ENCODE data around the gene SORBS2. TPM values are rescaled to one million over a fixed set of nuclear protein-coding genes. Genes with fewer than 3 reads are reported as not detected.

The SORBS2 gene
- total RNA-seq, 4 donors from 2014 or later: 33.4 to 286 (median 47.6) TPM

DNA sequence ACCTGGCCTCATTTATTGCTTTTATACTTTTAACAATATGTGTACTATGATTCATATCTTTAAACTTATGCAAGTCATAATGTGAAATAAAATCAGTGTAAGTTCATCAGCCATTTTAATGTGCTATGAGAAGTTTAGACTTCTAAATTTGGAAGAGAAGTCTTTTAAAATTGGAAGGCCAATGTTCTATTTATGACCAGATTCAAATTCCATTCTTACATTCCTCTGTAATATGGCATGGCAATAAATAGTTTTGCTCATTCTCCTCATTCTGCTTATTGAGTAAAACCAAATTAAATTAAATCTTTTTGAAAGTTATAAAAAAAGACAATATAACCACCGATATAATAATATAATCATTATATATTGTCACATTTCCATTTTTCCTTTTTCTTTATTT, 126.2 kb downstream of the SORBS2 start:
- TF ChIP-seq POLR2A (IDR thresholded peaks at IDR 0.05): no peak
- TF ChIP-seq, protein P1, sequence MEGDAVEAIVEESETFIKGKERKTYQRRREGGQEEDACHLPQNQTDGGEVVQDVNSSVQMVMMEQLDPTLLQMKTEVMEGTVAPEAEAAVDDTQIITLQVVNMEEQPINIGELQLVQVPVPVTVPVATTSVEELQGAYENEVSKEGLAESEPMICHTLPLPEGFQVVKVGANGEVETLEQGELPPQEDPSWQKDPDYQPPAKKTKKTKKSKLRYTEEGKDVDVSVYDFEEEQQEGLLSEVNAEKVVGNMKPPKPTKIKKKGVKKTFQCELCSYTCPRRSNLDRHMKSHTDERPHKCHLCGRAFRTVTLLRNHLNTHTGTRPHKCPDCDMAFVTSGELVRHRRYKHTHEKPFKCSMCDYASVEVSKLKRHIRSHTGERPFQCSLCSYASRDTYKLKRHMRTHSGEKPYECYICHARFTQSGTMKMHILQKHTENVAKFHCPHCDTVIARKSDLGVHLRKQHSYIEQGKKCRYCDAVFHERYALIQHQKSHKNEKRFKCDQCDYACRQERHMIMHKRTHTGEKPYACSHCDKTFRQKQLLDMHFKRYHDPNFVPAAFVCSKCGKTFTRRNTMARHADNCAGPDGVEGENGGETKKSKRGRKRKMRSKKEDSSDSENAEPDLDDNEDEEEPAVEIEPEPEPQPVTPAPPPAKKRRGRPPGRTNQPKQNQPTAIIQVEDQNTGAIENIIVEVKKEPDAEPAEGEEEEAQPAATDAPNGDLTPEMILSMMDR (IDR thresholded peaks at IDR 0.05): no peak
- Histone ChIP-seq H3K36me3 (no peaks in the 10 kb centered on the region), H3K9me3 (no peaks in the 10 kb centered on the region), H3K27me3 (no peaks in the 10 kb centered on the region), H3K27ac (no peak overlapping the region), H3K4me1 (no peaks in the 10 kb centered on the region), H3K4me3 (no peak overlapping the region)
- intact Hi-C loops (cut with DNase I): no loop called here
- no peak for DNase-seq
- WGBS, 2 donors: 76 to 84% methylated on average over 1 of the region's 1 CpG

DNA sequence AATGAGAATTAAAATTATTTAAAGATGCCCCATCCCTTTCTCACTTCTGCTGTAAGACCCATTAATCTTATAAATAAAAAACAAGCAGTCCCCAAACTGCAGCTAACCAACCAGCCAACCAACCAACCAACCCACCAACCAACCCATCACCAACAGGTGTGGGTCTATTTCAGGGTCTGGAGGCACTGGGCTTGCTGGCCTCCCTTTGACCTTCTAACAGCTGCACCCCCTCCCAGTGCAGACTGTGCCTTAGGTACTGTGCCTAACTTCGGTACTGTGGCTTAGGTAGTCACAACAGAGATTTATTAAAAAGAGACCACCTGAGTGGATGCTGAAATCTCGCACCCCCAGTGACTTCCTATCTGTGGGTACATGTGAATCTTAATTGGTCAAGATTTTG, 128.1 kb downstream of the SORBS2 start:
- Histone ChIP-seq H3K4me3 (no peak overlapping the region), H3K9me3 (no peaks in the 10 kb centered on the region), H3K36me3 (no peaks in the 10 kb centered on the region), H3K27ac (no peak overlapping the region), H3K4me1 (no peaks in the 10 kb centered on the region), H3K27me3 (no peaks in the 10 kb centered on the region)
- intact Hi-C loops (cut with DNase I): no loop called here
- no peak for DNase-seq
- TF ChIP-seq POLR2A (IDR thresholded peaks at IDR 0.05): no peak
- TF ChIP-seq, protein P1 (IDR thresholded peaks at IDR 0.05): no peak
- 75 to 89% methylated on average over 2 of the region's 2 CpGs for WGBS, 2 donors

DNA sequence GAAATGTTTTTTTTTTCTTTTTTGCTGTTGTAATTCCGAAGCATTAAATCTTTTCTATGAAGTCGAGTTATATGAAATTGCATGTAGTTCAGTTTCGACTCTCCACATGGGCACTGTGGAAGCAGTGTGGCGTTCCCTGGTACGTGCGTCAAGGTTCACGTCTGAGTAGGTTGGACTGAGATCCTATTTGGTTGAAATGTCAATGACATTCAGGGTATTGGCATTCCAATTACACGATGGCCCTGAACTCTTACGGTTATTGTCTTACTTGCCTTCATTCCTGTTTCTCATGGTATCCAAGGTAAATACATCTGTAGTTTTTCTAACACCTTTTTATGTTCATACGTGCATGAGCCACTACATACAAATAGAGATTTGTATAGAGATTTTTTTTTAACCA, 128.8 kb downstream of the SORBS2 start:
- no peak overlapping the region for H3K4me3 ChIP-seq
- 86% methylated on average over 10 of the region's 10 CpGs for WGBS, 2 donors
- H3K4me1 ChIP-seq: no peaks in the 10 kb centered on the region
- intact Hi-C loops (cut with DNase I): no loop called here
- no peak for TF ChIP-seq POLR2A (IDR thresholded peaks at IDR 0.05)
- TF ChIP-seq, protein P1 (IDR thresholded peaks at IDR 0.05): no peak
- no peaks in the 10 kb centered on the region for H3K36me3 ChIP-seq
- no peak for DNase-seq
- H3K9me3 ChIP-seq: no peaks in the 10 kb centered on the region
- no peak overlapping the region for H3K27ac ChIP-seq
- no peaks in the 10 kb centered on the region for H3K27me3 ChIP-seq

DNA sequence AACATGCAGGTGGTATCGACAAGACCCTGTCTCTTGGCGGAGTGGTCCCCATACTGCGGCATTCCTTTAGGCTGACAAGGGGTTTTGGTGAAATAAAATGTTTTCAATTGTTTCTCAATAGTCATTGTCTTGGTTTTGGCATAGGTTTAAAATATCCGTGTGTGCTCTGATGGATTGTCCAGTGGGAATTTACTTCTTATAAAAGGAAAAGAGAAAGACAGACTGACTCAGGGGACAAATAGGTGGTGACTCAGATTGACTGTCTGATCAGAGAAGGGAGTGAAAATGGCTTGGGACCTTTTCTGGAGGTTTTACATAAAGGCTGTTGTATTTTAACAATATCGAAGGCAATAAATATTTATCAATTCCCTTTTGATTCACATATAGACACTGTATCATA, 129.8 kb downstream of the SORBS2 start:
- no peak overlapping the region for H3K27ac ChIP-seq
- H3K9me3 ChIP-seq: no peaks in the 10 kb centered on the region
- no peaks in the 10 kb centered on the region for H3K27me3 ChIP-seq
- H3K4me3 ChIP-seq: no peak overlapping the region
- 78 to 82% methylated on average over 5 of the region's 5 CpGs for WGBS, 2 donors
- DNase-seq: no peak
- no peaks in the 10 kb centered on the region for H3K36me3 ChIP-seq
- TF ChIP-seq POLR2A (IDR thresholded peaks at IDR 0.05): no peak
- intact Hi-C loops (cut with DNase I): no loop called here
- no peaks in the 10 kb centered on the region for H3K4me1 ChIP-seq

DNA sequence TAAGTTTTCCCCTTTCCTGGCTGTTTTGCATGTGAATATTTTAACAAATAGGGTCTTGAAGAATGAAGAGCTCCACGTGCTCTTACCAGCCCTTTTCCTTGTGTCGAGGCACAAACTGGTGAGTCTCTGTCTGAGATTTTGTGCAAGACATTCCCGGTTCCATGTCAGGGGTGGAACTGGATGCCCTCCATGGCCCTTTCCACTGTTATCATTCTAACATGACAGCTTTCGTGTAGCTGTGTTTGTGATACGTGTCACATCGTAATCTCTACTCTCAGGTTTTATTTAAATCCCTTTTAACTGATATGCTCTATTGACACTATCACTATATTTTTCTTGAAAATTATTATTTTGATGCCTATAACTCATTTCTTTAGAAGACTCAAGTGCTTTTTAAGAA, 130.4 kb downstream of the SORBS2 start:
- Histone ChIP-seq H3K36me3 (peaks cover 0 to 4% (median 0%) of the 10 kb centered on the region in 3 donors), H3K4me1 (no peaks in the 10 kb centered on the region), H3K4me3 (no peak overlapping the region), H3K9me3 (no peaks in the 10 kb centered on the region), H3K27ac (no peak overlapping the region), H3K27me3 (no peaks in the 10 kb centered on the region)
- DNase-seq: no peak
- intact Hi-C loops (cut with DNase I): no loop called here
- WGBS, 2 donors: 88 to 92% methylated on average over 6 of the region's 6 CpGs
- TF ChIP-seq POLR2A (IDR thresholded peaks at IDR 0.05): no peak
- TF ChIP-seq, protein P1 (IDR thresholded peaks at IDR 0.05): no peak

DNA sequence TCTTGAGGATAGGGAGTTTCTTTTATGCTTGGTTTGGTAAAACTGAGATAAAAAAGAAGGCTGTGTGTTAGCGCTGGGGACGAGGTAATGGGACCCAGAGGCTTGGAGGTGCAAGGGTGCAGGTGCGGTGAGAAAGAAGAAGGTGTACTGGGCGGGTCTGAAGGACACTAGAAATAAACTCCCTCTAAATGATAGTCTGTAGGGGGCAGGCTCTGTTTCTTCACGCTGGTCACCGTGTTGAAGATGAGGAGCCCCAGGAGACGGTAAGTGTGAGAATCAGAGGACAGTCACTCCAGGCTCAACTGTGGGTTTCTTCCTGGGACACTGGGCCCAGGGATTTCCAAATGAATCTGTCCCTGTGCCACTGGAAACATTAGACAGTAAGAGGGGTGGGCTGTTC, 131.4 kb downstream of the SORBS2 start:
- Histone ChIP-seq H3K4me3 (no peak overlapping the region), H3K27ac (no peak overlapping the region), H3K27me3 (no peaks in the 10 kb centered on the region), H3K36me3 (peaks cover 0 to 4% (median 0%) of the 10 kb centered on the region in 3 donors), H3K4me1 (no peaks in the 10 kb centered on the region), H3K9me3 (no peaks in the 10 kb centered on the region)
- no peak for DNase-seq
- no peak for TF ChIP-seq POLR2A (IDR thresholded peaks at IDR 0.05)
- TF ChIP-seq, protein P1 (IDR thresholded peaks at IDR 0.05): no peak
- intact Hi-C loops (cut with DNase I): no loop called here
- WGBS, 2 donors: 76 to 88% methylated on average over 7 of the region's 7 CpGs
